ENCODE measurements around the gene TMEM61.

DNA sequence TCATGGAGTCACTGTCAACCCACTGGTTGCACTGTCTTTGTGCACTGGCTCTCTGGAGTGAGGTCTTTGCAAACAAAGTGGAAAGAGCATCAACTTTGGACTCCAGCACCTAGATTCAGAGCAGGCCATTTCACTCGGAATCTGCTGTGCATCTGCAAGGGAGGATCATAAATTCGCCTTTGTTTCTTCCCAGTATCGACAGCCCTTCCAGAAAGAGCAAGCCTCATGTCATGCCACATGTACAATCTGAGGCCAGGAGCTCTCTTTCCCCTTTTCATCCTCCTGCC, 58.1 kb downstream of the TMEM61 start:
- TF ChIP-seq CTCF (conservative IDR thresholded peaks at IDR 0.05; ENCODE audit: low read length) (no peak), EZH2phosphoT487 (IDR thresholded peaks at IDR 0.05; ENCODE audit: borderline replicate concordance) (no peak)
